ENCODE measurements around the gene ABCA8.
A peak's percentile ranks its signal among the peaks of the same experiment; 100 is the strongest.
"Not testable (repeated sequence)": the region's sequence is repeated elsewhere in the genome, so short reads cannot be mapped to it uniquely, and the experiment has no call there.

ABCA8 gene, protein sequence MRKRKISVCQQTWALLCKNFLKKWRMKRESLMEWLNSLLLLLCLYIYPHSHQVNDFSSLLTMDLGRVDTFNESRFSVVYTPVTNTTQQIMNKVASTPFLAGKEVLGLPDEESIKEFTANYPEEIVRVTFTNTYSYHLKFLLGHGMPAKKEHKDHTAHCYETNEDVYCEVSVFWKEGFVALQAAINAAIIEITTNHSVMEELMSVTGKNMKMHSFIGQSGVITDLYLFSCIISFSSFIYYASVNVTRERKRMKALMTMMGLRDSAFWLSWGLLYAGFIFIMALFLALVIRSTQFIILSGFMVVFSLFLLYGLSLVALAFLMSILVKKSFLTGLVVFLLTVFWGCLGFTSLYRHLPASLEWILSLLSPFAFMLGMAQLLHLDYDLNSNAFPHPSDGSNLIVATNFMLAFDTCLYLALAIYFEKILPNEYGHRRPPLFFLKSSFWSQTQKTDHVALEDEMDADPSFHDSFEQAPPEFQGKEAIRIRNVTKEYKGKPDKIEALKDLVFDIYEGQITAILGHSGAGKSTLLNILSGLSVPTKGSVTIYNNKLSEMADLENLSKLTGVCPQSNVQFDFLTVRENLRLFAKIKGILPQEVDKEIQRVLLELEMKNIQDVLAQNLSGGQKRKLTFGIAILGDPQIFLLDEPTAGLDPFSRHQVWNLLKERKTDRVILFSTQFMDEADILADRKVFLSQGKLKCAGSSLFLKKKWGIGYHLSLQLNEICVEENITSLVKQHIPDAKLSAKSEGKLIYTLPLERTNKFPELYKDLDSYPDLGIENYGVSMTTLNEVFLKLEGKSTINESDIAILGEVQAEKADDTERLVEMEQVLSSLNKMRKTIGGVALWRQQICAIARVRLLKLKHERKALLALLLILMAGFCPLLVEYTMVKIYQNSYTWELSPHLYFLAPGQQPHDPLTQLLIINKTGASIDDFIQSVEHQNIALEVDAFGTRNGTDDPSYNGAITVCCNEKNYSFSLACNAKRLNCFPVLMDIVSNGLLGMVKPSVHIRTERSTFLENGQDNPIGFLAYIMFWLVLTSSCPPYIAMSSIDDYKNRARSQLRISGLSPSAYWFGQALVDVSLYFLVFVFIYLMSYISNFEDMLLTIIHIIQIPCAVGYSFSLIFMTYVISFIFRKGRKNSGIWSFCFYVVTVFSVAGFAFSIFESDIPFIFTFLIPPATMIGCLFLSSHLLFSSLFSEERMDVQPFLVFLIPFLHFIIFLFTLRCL (N-terminal part only)

DNA sequence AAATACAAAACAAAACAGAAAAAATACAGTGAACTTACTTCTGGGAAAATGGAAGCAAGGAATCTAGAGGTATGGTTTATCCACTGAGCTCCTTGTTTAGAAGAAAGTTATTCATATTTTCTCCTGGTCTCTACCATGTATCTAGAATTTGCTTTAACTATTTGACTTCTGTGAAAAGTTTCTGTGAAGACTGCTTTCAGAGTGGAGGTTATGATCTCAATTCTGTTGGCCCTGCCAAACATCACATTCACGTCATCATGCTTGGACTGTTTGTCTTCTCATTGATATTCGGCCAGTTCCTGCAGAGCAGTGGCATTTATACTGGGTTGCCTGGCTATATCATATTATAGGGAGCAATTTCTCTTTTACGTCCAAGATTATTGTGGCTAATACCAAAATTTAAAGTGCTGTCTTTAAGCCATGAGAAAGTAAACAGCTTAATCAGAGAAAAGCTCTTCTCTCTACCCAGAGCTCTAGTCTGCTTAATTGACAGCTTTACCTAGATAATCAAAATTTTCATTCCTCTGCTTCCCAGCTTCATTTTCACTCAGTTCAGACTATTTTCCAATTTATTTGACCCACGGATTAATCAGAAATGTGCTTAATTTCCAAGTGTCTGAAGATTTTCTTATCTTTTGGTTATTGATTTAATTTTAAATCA, at the start of gene ABCA8:
TSS of gene ABCA8 (minus strand) at position 212 of the 661 bp plus-strand sequence. CDS start 13,358 bp downstream, outside the sequence.
- DNase-seq, result peak; percentile 65

DNA sequence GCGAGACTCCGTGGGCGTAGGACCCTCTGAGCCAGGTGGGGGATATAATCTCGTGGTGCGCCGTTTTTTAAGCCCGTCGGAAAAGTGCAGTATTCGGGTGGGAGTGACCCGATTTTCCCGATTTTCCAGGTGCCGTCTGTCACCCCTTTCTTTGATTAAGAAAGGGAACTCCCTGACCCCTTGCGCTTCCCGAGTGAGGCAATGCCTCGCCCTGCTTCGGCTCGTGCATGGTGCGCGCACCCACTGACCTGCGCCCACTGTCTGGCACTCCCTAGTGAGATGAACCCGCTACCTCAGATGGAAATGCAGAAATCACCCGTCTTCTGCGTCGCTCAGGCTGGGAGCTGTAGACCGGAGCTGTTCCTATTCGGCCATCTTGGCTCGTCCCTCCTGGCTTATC, 49.6 kb upstream of the ABCA8 start:
- DNase-seq, result not testable (repeated sequence)

- not testable (repeated sequence) for DNase-seq
Measured at GRCh38 chr17:68999743-69000142, 44.6 kb upstream of the ABCA8 start.

GRCh38 chr17:68993112-68993511, 37.9 kb upstream of the ABCA8 start:
- DNase-seq, result no peak

DNA sequence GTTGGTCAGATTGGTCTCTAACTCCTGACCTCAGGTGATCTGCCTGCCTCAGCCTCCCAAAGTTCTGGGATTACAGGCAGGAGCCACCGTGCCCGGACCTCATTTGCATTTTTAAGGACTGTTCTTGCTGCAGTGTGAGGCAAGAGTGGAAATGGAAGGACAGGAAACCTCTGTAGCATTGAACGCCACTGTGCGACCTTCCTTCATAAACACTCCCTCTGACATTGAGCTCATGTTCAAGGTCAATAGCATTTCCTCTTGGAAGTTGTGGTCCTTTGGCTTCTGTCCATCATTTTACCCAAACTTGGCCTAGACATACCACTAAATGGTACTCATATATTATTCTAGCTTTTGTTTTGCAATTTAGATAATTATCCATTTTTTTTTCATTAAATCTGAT, 32.8 kb upstream of the ABCA8 start:
- no peak for DNase-seq

DNA sequence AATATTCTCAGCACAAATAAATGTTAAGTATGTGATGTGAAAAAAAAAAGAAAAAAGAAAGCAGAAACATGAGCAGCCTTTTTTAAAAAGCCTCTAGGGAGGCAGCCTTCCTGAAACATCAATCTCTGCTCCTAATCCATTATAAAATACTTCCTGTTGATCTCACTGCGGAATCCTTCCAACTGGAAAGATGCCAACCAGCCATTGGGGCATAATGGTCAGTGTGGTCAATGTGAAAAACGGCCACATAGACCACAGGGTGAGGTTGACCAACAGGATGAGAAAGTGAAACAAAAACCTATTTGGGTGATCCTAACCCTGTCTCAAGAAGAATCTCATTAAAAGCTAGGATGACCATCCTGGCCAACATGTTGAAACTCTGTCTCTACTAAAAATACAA, 26.1 kb upstream of the ABCA8 start:
- DNase-seq, result peak; percentile 51

DNA sequence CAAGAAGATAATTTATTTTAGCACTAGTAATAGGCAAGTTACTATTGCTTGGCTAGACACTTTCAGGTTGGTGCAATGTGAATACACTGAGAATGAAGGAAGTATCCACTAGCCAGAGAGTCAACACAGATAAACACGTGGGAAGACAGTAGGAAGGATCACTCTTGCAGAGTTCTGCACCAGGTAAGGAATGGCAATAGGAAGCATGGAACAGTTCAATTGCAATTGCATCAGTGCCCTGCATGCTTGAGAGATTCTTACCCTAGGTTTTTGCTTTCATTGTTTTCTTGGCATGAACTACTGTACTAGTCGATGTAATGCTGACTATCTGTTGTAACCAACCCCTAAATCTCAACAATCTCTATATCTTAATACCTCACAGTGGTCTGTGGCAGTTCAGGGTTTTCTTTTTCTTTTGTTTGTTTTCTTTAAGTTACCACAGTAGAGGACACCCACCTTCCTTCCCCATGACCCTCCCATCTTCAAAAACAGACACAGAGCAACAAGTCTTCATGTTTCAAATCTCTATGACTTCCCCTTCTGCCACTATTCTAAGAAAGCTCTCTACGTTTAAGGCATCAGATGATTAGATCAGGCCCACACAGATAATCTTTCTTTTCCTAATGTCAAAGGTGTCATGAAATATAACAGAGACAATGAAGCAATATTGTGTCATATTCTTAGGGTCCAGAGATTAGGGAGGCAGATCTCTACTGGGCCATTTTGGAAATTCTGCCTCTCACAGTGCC, 18.1 kb upstream of the ABCA8 start:
- no peak for DNase-seq

- DNase-seq, result peak; percentile 33
Measured at GRCh38 chr17:68972119-68972704, 17.0 kb upstream of the ABCA8 start.

DNA sequence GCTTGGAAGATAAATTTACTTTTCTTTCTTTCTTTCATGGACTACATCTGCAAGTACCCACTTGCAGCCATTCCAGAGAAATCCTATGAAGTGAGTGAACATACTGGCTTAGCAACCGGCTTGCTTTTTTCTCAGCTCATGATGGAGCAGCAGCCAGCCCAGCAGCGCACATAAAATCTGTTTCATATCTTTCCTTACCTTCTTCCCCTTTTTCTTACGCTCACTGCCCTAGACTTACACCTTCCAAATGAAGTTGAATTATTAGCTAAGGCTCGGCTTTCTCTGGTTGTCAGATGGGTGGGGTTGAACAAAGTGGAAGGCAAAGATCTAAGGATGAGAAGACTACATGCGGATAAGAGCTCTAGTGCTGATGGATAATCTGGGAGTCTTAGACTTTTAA, 13.9 kb upstream of the ABCA8 start:
- DNase-seq, result no peak

DNA sequence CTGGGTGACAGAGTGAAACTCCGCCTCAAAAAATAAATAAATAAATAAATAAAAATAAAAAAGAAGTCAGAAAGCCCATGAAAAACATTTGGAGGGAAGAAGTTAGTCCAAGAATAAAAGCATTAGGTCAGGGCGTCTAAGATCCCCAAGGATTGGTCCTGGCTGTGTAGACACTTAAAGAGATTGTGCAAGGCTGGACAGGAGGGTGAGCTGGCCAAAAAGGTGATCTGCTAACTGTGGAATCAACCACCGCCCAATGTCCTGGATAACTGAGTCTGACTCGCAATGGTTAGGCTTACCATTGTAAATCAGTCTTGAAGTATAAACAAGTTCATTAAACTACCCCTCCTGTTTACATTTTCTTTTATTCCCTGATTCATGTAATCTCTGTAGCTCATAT, 8.8 kb upstream of the ABCA8 start:
- no peak for DNase-seq

DNA sequence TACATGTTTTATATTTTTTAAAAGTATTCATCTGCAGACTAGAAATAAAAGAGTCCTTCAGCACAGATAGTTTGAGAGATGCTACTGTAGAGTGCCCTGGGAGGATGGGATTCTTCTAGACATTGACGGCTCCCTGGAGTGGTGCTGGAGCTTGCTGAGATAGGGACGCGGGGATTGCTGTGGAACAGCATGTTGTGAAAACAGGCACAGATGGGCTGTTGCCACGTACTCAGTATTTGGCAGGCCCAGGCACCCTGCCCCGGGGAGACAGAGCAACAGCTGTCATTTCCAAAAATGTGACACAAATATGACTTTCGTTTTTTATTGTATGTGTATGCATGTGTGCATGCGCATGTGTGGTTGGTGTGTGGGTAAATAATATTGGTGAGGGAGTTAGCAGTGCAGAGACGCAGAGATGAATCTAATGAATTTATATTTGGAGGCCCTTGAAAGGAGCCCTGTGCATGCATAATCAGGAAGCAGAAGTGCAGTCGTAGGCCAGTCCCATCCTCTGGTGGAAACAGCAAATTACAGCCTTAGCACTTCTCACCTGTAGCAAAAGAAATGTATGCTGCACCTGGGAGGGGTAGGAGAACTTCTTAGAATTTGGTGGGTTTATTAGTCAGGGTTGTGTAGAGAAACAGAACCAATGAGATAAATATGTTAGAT, 6.2 kb upstream of the ABCA8 start:
- DNase-seq, result peak; percentile 29

- DNase-seq, result not testable (repeated sequence)
Measured at GRCh38 chr17:68959117-68959516, 3.9 kb upstream of the ABCA8 start.

DNA sequence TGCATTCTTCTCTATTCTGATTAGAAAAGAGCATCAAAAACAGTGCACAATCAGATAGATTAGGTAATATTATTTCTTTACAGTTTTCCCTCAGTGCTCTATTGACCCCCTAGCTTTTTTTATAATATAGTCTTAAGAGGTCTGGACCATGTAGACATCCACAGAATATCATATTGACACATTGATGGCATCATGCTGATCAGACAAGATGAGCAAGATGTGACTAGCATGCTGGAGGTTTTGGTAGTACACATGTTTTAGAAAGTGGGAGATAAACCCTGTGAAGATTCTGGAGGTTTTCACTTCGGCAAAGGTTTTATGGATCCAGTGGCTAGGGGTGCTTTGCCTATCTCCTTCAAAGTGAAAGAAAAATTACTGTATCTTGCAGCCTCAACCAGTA, 2.8 kb upstream of the ABCA8 start:
- DNase-seq, result no peak

GRCh38 chr17:68954146-68954896, 871 bp downstream of the ABCA8 start:
- no peak for DNase-seq

DNA sequence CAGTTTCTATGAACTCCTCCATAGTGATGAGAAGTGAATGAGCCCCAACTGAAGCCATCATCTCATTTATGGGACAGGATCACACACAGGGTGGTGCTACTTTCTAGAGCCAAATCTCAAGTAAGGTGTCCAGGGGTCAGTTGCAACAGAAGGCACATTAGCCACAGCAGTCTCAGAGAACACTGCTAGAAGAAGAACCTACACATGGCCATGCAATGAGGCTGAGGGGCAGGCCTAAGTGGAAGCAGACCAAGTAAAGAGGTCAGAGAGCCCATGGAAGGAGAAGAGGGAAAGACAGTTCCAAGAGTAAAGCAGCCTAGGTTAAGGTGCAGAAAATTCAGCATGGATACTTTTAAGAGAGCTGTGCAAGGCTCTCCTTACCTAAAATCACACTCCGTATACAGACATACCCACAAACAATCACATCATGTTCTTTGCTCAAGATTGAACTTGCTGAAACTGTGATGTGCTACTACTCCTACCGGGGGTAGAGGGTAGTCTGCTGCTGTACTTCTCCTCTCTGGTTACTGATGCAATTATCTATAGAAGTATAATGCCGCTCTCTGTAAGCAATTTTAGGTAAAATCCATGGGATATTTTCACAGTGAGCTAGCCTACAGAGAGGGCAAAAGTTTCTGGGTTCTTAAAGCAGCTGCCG, 1.7 kb downstream of the ABCA8 start:
- DNase-seq, result no peak

GRCh38 chr17:68950725-68951124, 4.5 kb downstream of the ABCA8 start:
- no peak for DNase-seq

- not testable (repeated sequence) for DNase-seq
Measured at GRCh38 chr17:68947868-68948267, 7.3 kb downstream of the ABCA8 start.

DNA sequence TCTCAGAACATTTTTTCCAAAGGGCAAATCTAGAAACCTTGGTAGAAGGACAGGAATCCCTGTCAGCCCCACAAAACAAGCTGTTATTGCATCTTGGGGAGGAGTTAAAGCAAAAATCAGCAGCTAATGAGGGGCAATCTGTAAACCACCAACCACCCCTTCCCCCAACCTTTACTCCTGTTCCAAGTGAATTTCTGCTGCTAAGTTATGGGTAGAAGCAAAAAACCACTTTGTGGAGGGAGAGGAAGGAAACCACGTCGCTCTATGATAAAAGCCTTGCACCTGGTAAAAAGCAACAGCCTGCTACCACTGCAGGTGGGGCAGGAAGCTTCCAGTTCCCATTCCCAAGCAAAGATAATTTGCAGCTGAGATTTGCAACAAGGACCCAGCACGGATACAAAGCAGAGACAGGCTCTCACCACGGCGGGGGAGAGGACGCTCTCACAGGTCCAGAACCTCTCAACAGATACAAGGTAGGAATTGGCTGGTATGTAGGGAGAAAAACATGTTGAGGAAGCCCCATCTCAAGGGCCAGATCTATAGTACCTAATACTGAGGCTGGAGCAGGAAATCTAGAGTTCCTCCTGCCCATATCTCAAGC, 10.7 kb downstream of the ABCA8 start:
- DNase-seq, result no peak

- not testable (repeated sequence) for DNase-seq
Measured at GRCh38 chr17:68943812-68944182, 11.4 kb downstream of the ABCA8 start.
